DMS79 (cell line): ENCODE data around the gene UIMC1.
A peak's percentile ranks its signal among the peaks of the same experiment; 100 is the strongest.

Source experiments
- DNase-seq: peaks from one replicate; lab custom pipeline; 2025; lab: John Stamatoyannopoulos, UW

UIMC1 gene

GRCh38 chr5:176902102-176902814, 104.3 kb downstream of the UIMC1 start:
- no peak for DNase-seq

- DNase-seq: no peak
Observed at GRCh38 chr5:176901260-176902101, 105.1 kb downstream of the UIMC1 start.

- no peak for DNase-seq
Observed at GRCh38 chr5:176900780-176901204, 105.8 kb downstream of the UIMC1 start.

GRCh38 chr5:176899946-176900779, 106.4 kb downstream of the UIMC1 start:
- DNase-seq: no peak

- DNase-seq: peak; percentile 1
Observed at GRCh38 chr5:176899296-176899891, 107.2 kb downstream of the UIMC1 start, which contains the start of gene HK3. HK3 (minus strand) TSS chr5:176899346; CDS start chr5:176896159, 3,187 bp downstream.

GRCh38 chr5:176897263-176897662, 109.3 kb downstream of the UIMC1 start:
- DNase-seq: no peak

GRCh38 chr5:176895831-176896230, 110.7 kb downstream of the UIMC1 start:
- DNase-seq: no peak

- no peak for DNase-seq
Observed at GRCh38 chr5:176894298-176894697, 112.3 kb downstream of the UIMC1 start.

- DNase-seq: no peak
Observed at GRCh38 chr5:176892663-176893062, 113.9 kb downstream of the UIMC1 start.

GRCh38 chr5:176891331-176891958, 115.1 kb downstream of the UIMC1 start:
- peak; percentile 20 for DNase-seq

- DNase-seq: no peak
Observed at GRCh38 chr5:176890455-176891330, 115.9 kb downstream of the UIMC1 start.

GRCh38 chr5:176889321-176890280, 117.0 kb downstream of the UIMC1 start:
- DNase-seq: no peak

GRCh38 chr5:176888865-176889165, 117.8 kb downstream of the UIMC1 start:
- DNase-seq: no peak

GRCh38 chr5:176888016-176888864, 118.3 kb downstream of the UIMC1 start:
- no peak for DNase-seq

GRCh38 chr5:176887252-176887849, 119.2 kb downstream of the UIMC1 start:
- DNase-seq: no peak

GRCh38 chr5:176886336-176887251, 120.0 kb downstream of the UIMC1 start:
- no peak for DNase-seq

- DNase-seq: no peak
Observed at GRCh38 chr5:176884571-176884890, 122.0 kb downstream of the UIMC1 start.
